ENCODE results near the gene SLC5A9.

DNA sequence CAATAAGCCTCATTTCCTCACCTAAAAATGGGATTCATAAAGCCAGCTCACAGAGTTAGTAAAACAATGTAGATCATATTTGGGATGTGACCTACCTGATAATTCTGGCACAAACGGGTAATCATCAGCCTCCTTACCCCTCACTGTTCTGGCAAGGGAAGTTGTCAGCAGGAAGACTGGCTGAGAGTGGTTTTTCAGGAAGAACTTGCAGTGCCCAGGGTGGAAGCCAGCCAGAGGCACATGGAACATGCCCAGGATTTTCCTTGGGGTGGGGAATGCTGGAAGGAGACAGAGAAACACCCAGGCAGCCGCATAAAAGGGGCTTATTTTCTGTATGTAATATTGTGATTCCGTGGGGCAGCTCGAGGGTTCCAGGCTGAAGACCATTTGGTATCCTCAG lies 7.7 kb upstream of the SLC5A9 start:
- TF ChIP-seq, protein P1, sequence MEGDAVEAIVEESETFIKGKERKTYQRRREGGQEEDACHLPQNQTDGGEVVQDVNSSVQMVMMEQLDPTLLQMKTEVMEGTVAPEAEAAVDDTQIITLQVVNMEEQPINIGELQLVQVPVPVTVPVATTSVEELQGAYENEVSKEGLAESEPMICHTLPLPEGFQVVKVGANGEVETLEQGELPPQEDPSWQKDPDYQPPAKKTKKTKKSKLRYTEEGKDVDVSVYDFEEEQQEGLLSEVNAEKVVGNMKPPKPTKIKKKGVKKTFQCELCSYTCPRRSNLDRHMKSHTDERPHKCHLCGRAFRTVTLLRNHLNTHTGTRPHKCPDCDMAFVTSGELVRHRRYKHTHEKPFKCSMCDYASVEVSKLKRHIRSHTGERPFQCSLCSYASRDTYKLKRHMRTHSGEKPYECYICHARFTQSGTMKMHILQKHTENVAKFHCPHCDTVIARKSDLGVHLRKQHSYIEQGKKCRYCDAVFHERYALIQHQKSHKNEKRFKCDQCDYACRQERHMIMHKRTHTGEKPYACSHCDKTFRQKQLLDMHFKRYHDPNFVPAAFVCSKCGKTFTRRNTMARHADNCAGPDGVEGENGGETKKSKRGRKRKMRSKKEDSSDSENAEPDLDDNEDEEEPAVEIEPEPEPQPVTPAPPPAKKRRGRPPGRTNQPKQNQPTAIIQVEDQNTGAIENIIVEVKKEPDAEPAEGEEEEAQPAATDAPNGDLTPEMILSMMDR (IDR thresholded peaks at IDR 0.05): no peak
- TF ChIP-seq EZH2phosphoT487 (IDR thresholded peaks at IDR 0.05) (no peak), EZH2 (IDR thresholded peaks at IDR 0.05) (no peak)

Measured in neural progenitor cell (in vitro differentiated cells).